ENCODE measurements around the gene JADE2. TPM values are rescaled to one million over a fixed set of nuclear protein-coding genes. Genes with fewer than 3 reads are reported as not detected.

JADE2 gene
- total RNA-seq, 6 experiments from 2014 or later: 6.1 to 14.8 (median 8.4) TPM

GRCh38 chr5:134586866-134587524 lies 61.5 kb downstream of the JADE2 start:
- 27% methylated on average over 9 of the region's 13 CpGs for WGBS (ENCODE audit: insufficient coverage, low coverage, low lambda C conversion rate, missing lambda C conversion rate)
- peak; percentile 85 to 95 (median 92) for ATAC-seq
- H3K36me3 ChIP-seq: no peaks in the 10 kb centered on the region
- DNase-seq: peak; percentile 82 to 85 (median 83)
- H3K4me1 ChIP-seq: peaks cover 0 to 14% (median 3%) of the 10 kb centered on the region in 4 donors
- no peaks in the 10 kb centered on the region for H3K27me3 ChIP-seq
- H3K27ac ChIP-seq: peak overlapping the region in 1 of 3 donors; percentile 4
- intact Hi-C loops (cut with DNase I): loop anchor here in 1 of 2 donors (10.0 kb wide), 1 partner anchor 192 kb away; no protein-coding TSS in a partner anchor
- no peaks in the 10 kb centered on the region for H3K9me3 ChIP-seq
- no peak overlapping the region for H3K4me3 ChIP-seq
- TF ChIP-seq, protein P1, sequence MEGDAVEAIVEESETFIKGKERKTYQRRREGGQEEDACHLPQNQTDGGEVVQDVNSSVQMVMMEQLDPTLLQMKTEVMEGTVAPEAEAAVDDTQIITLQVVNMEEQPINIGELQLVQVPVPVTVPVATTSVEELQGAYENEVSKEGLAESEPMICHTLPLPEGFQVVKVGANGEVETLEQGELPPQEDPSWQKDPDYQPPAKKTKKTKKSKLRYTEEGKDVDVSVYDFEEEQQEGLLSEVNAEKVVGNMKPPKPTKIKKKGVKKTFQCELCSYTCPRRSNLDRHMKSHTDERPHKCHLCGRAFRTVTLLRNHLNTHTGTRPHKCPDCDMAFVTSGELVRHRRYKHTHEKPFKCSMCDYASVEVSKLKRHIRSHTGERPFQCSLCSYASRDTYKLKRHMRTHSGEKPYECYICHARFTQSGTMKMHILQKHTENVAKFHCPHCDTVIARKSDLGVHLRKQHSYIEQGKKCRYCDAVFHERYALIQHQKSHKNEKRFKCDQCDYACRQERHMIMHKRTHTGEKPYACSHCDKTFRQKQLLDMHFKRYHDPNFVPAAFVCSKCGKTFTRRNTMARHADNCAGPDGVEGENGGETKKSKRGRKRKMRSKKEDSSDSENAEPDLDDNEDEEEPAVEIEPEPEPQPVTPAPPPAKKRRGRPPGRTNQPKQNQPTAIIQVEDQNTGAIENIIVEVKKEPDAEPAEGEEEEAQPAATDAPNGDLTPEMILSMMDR (IDR thresholded peaks at IDR 0.05): peak; percentile 68 to 75 (median 72)
- no peak for TF ChIP-seq POLR2A (IDR thresholded peaks at IDR 0.05)

- 100% methylated on average over 1 of the region's 5 CpGs for WGBS (ENCODE audit: insufficient coverage, low coverage, low lambda C conversion rate, missing lambda C conversion rate)
- Histone ChIP-seq H3K4me3 (no peak overlapping the region), H3K9me3 (no peaks in the 10 kb centered on the region), H3K27ac (peak overlapping the region in 2 of 3 donors; percentile 10 to 71), H3K36me3 (no peaks in the 10 kb centered on the region), H3K4me1 (peaks cover 0 to 39% (median 3%) of the 10 kb centered on the region in 4 donors), H3K27me3 (no peaks in the 10 kb centered on the region)
- DNase-seq (no peak), ATAC-seq (peak in 1 of 4 donors; percentile 43)
- no peak for TF ChIP-seq POLR2A (IDR thresholded peaks at IDR 0.05)
- TF ChIP-seq, protein P1 (IDR thresholded peaks at IDR 0.05): no peak
- intact Hi-C loops (cut with DNase I): no loop called here
These were observed 65.7 kb downstream of the JADE2 start for GRCh38 chr5:134590992-134591659.

DNA sequence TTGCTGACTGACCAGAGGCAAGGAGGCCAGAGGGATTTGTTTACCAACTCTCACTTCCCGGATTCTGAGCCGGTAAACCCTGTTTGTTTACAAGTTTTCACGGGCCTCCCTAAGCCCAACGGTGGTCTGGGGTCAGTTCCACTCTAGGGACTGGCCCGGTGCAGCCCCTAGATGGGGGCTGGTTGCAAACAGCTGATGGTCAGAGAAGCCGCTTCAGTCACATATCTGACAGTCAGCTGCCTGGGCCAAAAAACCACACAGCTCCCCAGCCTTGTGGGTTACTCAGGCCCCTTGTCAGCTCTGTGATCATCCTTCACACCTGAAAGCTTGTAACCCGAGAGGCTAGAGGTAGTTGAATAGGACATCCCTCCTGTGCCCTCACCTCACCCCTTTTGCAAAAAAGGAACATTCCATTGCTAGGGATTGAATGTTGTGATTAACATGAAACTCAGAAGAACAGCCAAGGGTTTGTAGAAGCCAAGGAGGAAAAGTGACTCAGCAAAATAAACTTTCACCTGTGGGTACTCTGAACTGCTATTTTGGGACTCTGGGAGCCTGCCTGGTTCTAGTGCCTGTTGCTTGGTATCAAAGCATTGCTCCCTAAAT lies 66.8 kb downstream of the JADE2 start:
- H3K9me3 ChIP-seq: no peaks in the 10 kb centered on the region
- WGBS (ENCODE audit: insufficient coverage, low coverage, low lambda C conversion rate, missing lambda C conversion rate): 0% methylated on average over 1 of the region's 7 CpGs
- H3K27me3 ChIP-seq: no peaks in the 10 kb centered on the region
- DNase-seq (no peak), ATAC-seq (peak; percentile 36 to 76 (median 58))
- TF ChIP-seq, protein P1 (IDR thresholded peaks at IDR 0.05): no peak
- no peak for TF ChIP-seq POLR2A (IDR thresholded peaks at IDR 0.05)
- peak overlapping the region; percentile 16 to 71 (median 54) for H3K27ac ChIP-seq
- H3K36me3 ChIP-seq: no peaks in the 10 kb centered on the region
- peaks cover 0 to 33% (median 0%) of the 10 kb centered on the region in 4 donors for H3K4me1 ChIP-seq
- intact Hi-C loops (cut with DNase I): no loop called here
- no peak overlapping the region for H3K4me3 ChIP-seq

- no peak overlapping the region for H3K4me3 ChIP-seq
- intact Hi-C loops (cut with DNase I): no loop called here
- no peaks in the 10 kb centered on the region for H3K27me3 ChIP-seq
- peak overlapping the region in 2 of 3 donors; percentile 44 to 54 for H3K27ac ChIP-seq
- DNase-seq (peak; percentile 66 to 76 (median 75)), ATAC-seq (peak; percentile 74 to 88 (median 82))
- no peaks in the 10 kb centered on the region for H3K36me3 ChIP-seq
- TF ChIP-seq, protein P1 (IDR thresholded peaks at IDR 0.05): no peak
- no peak for TF ChIP-seq POLR2A (IDR thresholded peaks at IDR 0.05)
- 27% methylated on average over 5 of the region's 7 CpGs for WGBS (ENCODE audit: insufficient coverage, low coverage, low lambda C conversion rate, missing lambda C conversion rate)
- H3K4me1 ChIP-seq: peaks cover 0 to 33% (median 0%) of the 10 kb centered on the region in 4 donors
- no peaks in the 10 kb centered on the region for H3K9me3 ChIP-seq
These were observed 68.9 kb downstream of the JADE2 start for GRCh38 chr5:134594336-134594735.

Measured in right lobe of liver (tissue), 6 donors.